Stimulated activated naive CD4-positive, alpha-beta T cell treated with Interleukin-2 at 50 U/mL for 16 hours (primary cell): ENCODE measurements around the gene TRMT61A.
A peak's percentile ranks its signal among the peaks of the same experiment; 100 is the strongest.

Experiments
- DNase-seq: peaks from one replicate; lab custom pipeline; 2025; lab: John Stamatoyannopoulos, UW

TRMT61A gene

GRCh38 chr14:103535081-103535890, 6.3 kb downstream of the TRMT61A start:
- DNase-seq, result no peak

- no peak for DNase-seq
Observed at GRCh38 chr14:103535891-103536565, 7.0 kb downstream of the TRMT61A start.

GRCh38 chr14:103536693-103537092, 7.7 kb downstream of the TRMT61A start:
- no peak for DNase-seq

GRCh38 chr14:103537175-103537990, 8.4 kb downstream of the TRMT61A start:
- no peak for DNase-seq

GRCh38 chr14:103538291-103539055, 9.5 kb downstream of the TRMT61A start:
- DNase-seq, result no peak

- DNase-seq, result no peak
Observed at GRCh38 chr14:103539056-103539825, 10.2 kb downstream of the TRMT61A start.

GRCh38 chr14:103540821-103541708, 12.1 kb downstream of the TRMT61A start:
- DNase-seq, result no peak

- DNase-seq, result no peak
Observed at GRCh38 chr14:103541709-103542604, 13.0 kb downstream of the TRMT61A start.

- no peak for DNase-seq
Observed at GRCh38 chr14:103542605-103543088, 13.7 kb downstream of the TRMT61A start.

- no peak for DNase-seq
Observed at GRCh38 chr14:103543140-103543539, 14.1 kb downstream of the TRMT61A start.

- no peak for DNase-seq
Observed at GRCh38 chr14:103543721-103544387, 14.9 kb downstream of the TRMT61A start.

GRCh38 chr14:103544388-103545218, 15.6 kb downstream of the TRMT61A start:
- no peak for DNase-seq

- DNase-seq, result no peak
Observed at GRCh38 chr14:103545219-103545914, 16.4 kb downstream of the TRMT61A start.

- DNase-seq, result no peak
Observed at GRCh38 chr14:103545915-103546651, 17.1 kb downstream of the TRMT61A start.

GRCh38 chr14:103546652-103547454, 17.9 kb downstream of the TRMT61A start:
- DNase-seq, result peak; percentile 63
